Esophagus muscularis mucosa (tissue), 4 donors: ENCODE results near the gene AFM.

Experiments
- EP300 ChIP-seq: sonication (generic); formaldehyde crosslinking; IDR thresholded peaks from one replicate; pipeline ENCODE4 v1.6.1; 2017; ENCODE audit warnings: antibody characterized with exemption
- POLR2A ChIP-seq: fragments of 450-650 bp; IDR thresholded peaks from one replicate; pipeline ENCODE4 v1.6.1; 2017; ENCODE audit warnings: antibody characterized with exemption, moderate library complexity, mild to moderate bottlenecking, low read depth
- POLR2AphosphoS5 ChIP-seq, 2 donors: sonication (generic); formaldehyde crosslinking; IDR thresholded peaks; one replicate each; pipeline ENCODE4 v1.6.1; 2017; ENCODE audit warnings: antibody characterized with exemption in 2 of 2
- TF ChIP-seq, protein P1 (sequence below), 3 experiments: fragments of 200-600 bp in 2 of 3; fragments of 450-650 bp in 1 of 3; sonication (generic) in 2 of 3; IDR thresholded peaks; one replicate each; pipeline ENCODE4 v1.5.1; 2017 to 2019; ENCODE audit warnings: antibody characterized with exemption in 3 of 3, mild to moderate bottlenecking in 2 of 3, moderate library complexity in 1 of 3

DNA sequence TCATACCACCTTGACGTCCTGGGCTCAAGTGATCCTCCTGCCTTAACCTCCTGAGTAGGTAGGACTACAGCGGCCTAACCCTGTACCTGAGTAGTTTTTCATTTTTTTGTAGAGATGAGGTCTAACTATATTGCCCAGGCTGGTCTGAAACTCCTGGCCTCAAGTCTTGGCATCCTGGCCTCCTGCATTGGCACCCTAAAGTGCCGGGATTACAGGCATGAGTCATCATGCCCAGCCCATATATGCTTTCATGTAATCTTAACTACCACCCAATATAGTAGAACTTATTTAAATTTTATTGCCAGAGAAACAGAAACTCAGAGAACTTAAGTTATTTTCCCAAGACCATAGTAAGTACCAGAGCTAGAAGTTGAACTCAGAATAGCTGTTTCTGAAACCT, 27.1 kb downstream of the AFM start:
- TF ChIP-seq POLR2A, result no peak
- TF ChIP-seq, protein P1, sequence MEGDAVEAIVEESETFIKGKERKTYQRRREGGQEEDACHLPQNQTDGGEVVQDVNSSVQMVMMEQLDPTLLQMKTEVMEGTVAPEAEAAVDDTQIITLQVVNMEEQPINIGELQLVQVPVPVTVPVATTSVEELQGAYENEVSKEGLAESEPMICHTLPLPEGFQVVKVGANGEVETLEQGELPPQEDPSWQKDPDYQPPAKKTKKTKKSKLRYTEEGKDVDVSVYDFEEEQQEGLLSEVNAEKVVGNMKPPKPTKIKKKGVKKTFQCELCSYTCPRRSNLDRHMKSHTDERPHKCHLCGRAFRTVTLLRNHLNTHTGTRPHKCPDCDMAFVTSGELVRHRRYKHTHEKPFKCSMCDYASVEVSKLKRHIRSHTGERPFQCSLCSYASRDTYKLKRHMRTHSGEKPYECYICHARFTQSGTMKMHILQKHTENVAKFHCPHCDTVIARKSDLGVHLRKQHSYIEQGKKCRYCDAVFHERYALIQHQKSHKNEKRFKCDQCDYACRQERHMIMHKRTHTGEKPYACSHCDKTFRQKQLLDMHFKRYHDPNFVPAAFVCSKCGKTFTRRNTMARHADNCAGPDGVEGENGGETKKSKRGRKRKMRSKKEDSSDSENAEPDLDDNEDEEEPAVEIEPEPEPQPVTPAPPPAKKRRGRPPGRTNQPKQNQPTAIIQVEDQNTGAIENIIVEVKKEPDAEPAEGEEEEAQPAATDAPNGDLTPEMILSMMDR (IDR thresholded peaks at IDR 0.05), result no peak
- TF ChIP-seq POLR2AphosphoS5 (IDR thresholded peaks at IDR 0.05), result no peak
- TF ChIP-seq EP300, result no peak
